GM18870 (cell line): ENCODE measurements around the gene MRPL45.

Experiments
- ATAC-seq: cut with Tn5 transposase; IDR thresholded peaks from one replicate; pipeline ENCODE4 v1.9.1; 2021; ENCODE audit warnings: moderate library complexity; ENCODE audit not compliant: unreplicated experiment

The MRPL45 gene

DNA sequence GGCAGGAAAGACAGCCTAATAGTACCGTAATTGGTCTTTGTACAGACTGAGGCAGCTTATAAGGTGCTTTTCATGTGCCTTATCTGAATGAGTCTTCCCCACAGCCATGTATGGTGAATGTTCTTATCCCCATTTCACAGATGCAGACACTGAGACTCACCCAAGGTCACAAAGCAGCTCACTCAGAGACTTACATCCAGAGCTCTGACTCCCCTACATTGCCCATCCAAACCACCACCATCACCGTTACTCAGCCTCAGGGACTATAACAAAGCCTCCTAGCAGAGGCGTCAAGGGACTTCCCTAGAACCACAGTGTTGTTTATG lies 47.4 kb downstream of the MRPL45 start:
- ATAC-seq = no peak

GRCh38 chr17:38345743-38346142 lies 48.8 kb downstream of the MRPL45 start:
- ATAC-seq = no peak

DNA sequence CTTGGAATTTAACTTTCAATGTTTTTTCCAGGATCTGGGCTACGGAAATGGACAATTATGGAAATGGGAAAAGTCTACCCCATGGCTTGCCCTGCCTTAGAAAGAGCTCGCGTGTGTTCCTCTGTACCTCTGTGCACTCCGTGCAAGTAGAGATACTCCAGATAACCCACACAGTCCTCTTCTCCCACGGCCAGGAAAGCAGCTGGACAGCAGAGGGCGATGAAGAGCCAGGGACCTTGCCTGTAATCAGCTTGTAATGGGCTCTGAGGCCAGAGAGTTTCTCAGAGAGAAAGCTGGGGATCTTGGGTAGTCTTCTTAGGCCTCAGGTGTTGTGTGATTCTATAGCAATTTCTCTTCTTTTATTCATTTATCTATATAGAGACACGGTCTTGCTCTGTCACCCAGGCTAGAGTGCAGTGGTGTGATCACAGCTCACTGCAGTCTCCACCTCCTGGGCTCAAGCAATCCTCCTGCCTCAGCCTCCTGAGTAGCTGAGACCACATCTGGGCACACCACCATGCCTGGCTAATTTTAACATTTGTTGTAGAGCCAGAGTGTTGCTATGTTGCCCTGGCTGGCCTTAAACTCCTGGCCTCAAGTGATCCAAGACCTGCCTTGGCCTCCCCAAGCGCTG lies 52.2 kb downstream of the MRPL45 start:
- no peak for ATAC-seq

- no peak for ATAC-seq
These were observed 53.1 kb downstream of the MRPL45 start for GRCh38 chr17:38350035-38350434.

GRCh38 chr17:38351412-38352222 lies 54.6 kb downstream of the MRPL45 start, which contains the start of gene SOCS7:
TSS of gene SOCS7 (plus strand) at chr17:38351844. CDS start at chr17:38352053, 209 bp downstream.
- peak; percentile 46 for ATAC-seq

GRCh38 chr17:38352245-38353085 lies 55.5 kb downstream of the MRPL45 start:
- ATAC-seq = no peak

GRCh38 chr17:38353086-38353604 lies 56.2 kb downstream of the MRPL45 start:
- no peak for ATAC-seq

- ATAC-seq = no peak
These were observed 56.7 kb downstream of the MRPL45 start for GRCh38 chr17:38353668-38354067.

- ATAC-seq = no peak
These were observed 57.5 kb downstream of the MRPL45 start for GRCh38 chr17:38354466-38354865.

GRCh38 chr17:38355251-38355650 lies 58.3 kb downstream of the MRPL45 start:
- no peak for ATAC-seq

- no peak for ATAC-seq
These were observed 60.6 kb downstream of the MRPL45 start for GRCh38 chr17:38357486-38358123.

- ATAC-seq = no peak
These were observed 61.9 kb downstream of the MRPL45 start for GRCh38 chr17:38358586-38359513.

DNA sequence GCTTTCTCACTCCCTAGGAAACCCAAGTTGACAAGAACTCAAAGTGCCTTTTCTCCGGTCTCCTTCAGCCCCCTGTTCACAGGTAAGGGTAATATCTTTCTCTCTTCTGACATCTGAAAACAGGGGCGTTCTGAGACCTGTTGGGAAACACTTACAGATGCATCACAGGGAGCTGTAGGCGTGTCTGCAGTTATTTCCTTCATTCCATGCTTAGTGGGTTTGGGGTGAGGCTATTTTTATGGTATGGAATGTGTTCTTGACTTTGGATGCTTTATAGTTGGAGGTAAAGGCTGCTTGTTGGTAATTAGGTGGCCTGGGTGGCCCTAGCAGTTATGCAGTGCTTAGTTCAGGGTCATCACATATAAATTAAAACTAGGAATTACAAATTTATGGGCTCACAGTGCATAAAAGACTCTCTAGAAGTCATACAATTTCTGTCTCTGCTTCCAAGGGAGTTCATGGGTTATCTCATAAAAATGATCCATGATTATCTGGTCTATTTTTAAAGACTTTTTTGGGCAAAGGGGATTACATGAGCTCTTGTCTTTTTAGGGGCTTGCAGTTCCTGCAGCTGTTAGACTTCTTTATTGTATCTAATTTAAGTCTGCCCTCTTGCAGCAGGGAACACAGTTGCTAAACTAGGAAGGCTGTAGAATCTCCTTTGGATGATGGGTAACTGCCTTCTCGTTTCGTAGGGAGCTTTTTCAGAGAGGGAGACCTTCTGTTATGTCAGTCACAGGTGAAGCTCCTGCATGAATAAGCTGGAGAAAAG lies 64.9 kb downstream of the MRPL45 start:
- ATAC-seq = no peak

GRCh38 chr17:38363016-38363415 lies 66.0 kb downstream of the MRPL45 start:
- ATAC-seq = no peak

- no peak for ATAC-seq
These were observed 67.8 kb downstream of the MRPL45 start for GRCh38 chr17:38364741-38365140.

- no peak for ATAC-seq
These were observed 72.3 kb downstream of the MRPL45 start for GRCh38 chr17:38369124-38369886.
